ENCODE measurements around the gene SLC13A3.

Gene SLC13A3, protein sequence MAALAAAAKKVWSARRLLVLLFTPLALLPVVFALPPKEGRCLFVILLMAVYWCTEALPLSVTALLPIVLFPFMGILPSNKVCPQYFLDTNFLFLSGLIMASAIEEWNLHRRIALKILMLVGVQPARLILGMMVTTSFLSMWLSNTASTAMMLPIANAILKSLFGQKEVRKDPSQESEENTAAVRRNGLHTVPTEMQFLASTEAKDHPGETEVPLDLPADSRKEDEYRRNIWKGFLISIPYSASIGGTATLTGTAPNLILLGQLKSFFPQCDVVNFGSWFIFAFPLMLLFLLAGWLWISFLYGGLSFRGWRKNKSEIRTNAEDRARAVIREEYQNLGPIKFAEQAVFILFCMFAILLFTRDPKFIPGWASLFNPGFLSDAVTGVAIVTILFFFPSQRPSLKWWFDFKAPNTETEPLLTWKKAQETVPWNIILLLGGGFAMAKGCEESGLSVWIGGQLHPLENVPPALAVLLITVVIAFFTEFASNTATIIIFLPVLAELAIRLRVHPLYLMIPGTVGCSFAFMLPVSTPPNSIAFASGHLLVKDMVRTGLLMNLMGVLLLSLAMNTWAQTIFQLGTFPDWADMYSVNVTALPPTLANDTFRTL

DNA sequence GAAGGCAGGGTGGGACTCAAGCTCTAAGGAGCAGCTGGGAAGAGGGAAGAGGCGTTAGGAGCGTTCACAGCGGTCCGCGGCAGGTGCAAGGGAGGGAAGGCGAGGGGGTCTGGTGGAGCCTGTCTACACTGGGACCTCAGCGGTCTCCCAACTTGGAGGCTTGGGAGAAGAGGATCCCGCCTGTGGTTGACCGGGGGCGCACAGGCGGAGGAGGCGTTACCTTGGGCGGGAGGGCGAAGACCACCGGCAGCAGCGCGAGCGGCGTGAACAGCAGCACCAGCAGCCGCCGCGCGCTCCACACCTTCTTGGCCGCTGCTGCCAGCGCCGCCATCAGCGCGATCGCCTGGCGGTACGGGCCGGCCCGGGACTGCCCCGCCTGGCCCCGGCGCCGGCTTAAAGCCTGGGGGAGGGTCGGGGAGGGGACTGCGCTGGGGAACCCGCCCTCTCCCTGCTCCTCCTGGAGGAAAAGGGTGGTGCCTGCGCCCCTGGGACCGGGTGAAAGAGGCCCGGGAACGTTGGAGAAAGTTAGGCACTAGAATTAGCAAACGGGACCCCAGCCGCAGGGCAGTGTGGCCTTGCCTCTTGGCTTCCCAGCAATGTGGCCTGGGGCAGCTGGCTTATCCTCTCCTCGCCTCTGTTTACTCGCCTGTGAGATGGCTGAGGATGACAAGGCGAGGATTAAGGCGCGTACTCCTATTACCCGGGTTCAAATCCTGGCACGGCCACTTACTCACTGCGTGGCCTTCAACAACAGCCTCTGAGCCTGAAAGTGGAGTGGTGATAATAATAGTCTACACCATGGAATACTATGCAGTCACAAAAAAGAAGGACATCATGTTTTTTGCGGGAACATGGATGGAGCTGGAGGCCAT is at the start of gene SLC13A3:
Gene SLC13A3 (minus strand): TSS at position 369 of the 872 bp plus-strand sequence. CDS start 38 bp downstream, at position 331.
- Histone ChIP-seq H3K4me3 (ENCODE audit: low read depth, low read length, poor library complexity, severe bottlenecking) (no peak within 1 kb of the TSS), H3F3A (ENCODE audit: insufficient read depth, low read length) (no peaks in the 10 kb centered on the region), H3K27ac (ENCODE audit: low read depth, low read length, poor library complexity, severe bottlenecking) (no peak within 1 kb of the TSS), H3K9me3 (ENCODE audit: low read length) (no peaks in the 10 kb centered on the region), H2AFZ (ENCODE audit: low read length) (no peak within 1 kb of the TSS), H3K4me1 (ENCODE audit: insufficient read depth, low read length, severe bottlenecking) (no peaks in the 10 kb centered on the region), H3K79me2 (ENCODE audit: insufficient read depth, low read length) (no peaks in the 10 kb centered on the region), H3K36me3 (ENCODE audit: insufficient read depth, low read length) (no peaks in the 10 kb centered on the region), H3K9ac (ENCODE audit: low read length) (no peak within 1 kb of the TSS), H4K20me1 (ENCODE audit: insufficient read depth, low read length) (no peaks in the 10 kb centered on the region), H3K27me3 (ENCODE audit: insufficient read depth, low read length) (no peaks in the 10 kb centered on the region), H3K9me2 (ENCODE audit: low read depth, low read length) (no peaks in the 10 kb centered on the region), H3K4me2 (ENCODE audit: low read length) (no peak within 1 kb of the TSS)
- no peak for TF ChIP-seq EZH2 (IDR thresholded peaks at IDR 0.05; ENCODE audit: borderline replicate concordance, low read length)
- TF ChIP-seq, protein P1, sequence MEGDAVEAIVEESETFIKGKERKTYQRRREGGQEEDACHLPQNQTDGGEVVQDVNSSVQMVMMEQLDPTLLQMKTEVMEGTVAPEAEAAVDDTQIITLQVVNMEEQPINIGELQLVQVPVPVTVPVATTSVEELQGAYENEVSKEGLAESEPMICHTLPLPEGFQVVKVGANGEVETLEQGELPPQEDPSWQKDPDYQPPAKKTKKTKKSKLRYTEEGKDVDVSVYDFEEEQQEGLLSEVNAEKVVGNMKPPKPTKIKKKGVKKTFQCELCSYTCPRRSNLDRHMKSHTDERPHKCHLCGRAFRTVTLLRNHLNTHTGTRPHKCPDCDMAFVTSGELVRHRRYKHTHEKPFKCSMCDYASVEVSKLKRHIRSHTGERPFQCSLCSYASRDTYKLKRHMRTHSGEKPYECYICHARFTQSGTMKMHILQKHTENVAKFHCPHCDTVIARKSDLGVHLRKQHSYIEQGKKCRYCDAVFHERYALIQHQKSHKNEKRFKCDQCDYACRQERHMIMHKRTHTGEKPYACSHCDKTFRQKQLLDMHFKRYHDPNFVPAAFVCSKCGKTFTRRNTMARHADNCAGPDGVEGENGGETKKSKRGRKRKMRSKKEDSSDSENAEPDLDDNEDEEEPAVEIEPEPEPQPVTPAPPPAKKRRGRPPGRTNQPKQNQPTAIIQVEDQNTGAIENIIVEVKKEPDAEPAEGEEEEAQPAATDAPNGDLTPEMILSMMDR (IDR thresholded peaks at IDR 0.05; ENCODE audit: low read length) = no peak

DNA sequence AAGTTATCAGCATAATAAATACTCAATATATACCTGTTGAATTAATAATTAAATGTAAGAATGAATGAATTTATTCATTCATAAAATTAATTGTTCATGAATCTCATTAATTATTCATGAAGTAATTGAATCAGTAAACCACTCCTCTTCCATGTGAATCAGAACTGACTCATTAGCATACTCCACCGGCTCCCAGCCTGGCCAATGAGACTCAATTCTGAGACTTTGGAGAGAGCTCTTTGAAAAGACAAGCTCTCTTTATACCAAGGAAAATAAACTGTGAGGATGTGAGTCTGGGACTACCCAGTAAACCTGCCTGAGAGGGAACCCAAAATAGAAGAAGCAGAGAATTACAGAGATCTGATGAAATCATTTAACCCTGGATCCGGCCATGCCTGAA is 49.8 kb upstream of the SLC13A3 start:
- TF ChIP-seq, protein P1 (IDR thresholded peaks at IDR 0.05; ENCODE audit: low read length) = no peak
- no peak for TF ChIP-seq EZH2 (IDR thresholded peaks at IDR 0.05; ENCODE audit: borderline replicate concordance, low read length)

DNA sequence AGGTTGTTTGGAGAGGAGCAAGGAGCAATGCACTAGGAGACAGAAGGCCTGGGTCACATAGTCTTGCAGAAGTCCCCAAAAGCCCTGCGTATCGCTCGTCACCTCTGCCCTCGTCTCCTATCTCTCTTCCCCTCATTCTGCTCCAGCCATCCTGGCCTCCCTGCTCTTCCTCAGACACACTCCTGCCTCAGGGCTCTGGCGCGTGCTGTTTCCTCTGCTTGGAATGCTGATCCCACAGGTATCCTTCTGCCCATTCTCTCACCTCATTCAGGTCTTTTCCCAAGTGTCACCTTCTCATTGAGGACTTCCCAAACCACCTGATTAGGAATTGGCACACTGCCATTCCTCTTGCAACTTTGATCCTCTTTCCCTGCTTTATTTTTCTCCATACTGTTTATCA is 49.2 kb upstream of the SLC13A3 start:
- no peak overlapping the region for H3K4me2 ChIP-seq (ENCODE audit: low read length)
- H3K36me3 ChIP-seq (ENCODE audit: insufficient read depth, low read length) = no peaks in the 10 kb centered on the region; the same call in 1 of the 2 replicates
- H3K9me2 ChIP-seq (ENCODE audit: low read depth, low read length) = no peaks in the 10 kb centered on the region
- H3K79me2 ChIP-seq (ENCODE audit: insufficient read depth, low read length) = no peaks in the 10 kb centered on the region
- H3K9me3 ChIP-seq (ENCODE audit: low read length) = no peaks in the 10 kb centered on the region
- no peak overlapping the region for H2AFZ ChIP-seq (ENCODE audit: low read length)
- peaks cover 10% of the 10 kb centered on the region; the same call in 1 of the 2 replicates for H3K27me3 ChIP-seq (ENCODE audit: insufficient read depth, low read length)
- no peaks in the 10 kb centered on the region for H4K20me1 ChIP-seq (ENCODE audit: insufficient read depth, low read length)
- H3K27ac ChIP-seq (ENCODE audit: low read depth, low read length, poor library complexity, severe bottlenecking) = no peak overlapping the region
- no peak overlapping the region for H3K9ac ChIP-seq (ENCODE audit: low read length)
- H3K4me3 ChIP-seq (ENCODE audit: low read depth, low read length, poor library complexity, severe bottlenecking) = no peak overlapping the region
- H3K4me1 ChIP-seq (ENCODE audit: insufficient read depth, low read length, severe bottlenecking) = no peaks in the 10 kb centered on the region
- TF ChIP-seq, protein P1 (IDR thresholded peaks at IDR 0.05; ENCODE audit: low read length) = no peak
- TF ChIP-seq EZH2 (IDR thresholded peaks at IDR 0.05; ENCODE audit: borderline replicate concordance, low read length) = no peak
- H3F3A ChIP-seq (ENCODE audit: insufficient read depth, low read length) = no peaks in the 10 kb centered on the region

More for the DNA sequence above, 49.8 kb upstream of the SLC13A3 start:
- Histone ChIP-seq H3K79me2 (ENCODE audit: insufficient read depth, low read length) (no peaks in the 10 kb centered on the region), H3K36me3 (ENCODE audit: insufficient read depth, low read length) (no peaks in the 10 kb centered on the region; the same call in 1 of the 2 replicates), H2AFZ (ENCODE audit: low read length) (no peak overlapping the region), H3K9me3 (ENCODE audit: low read length) (no peaks in the 10 kb centered on the region), H3K27ac (ENCODE audit: low read depth, low read length, poor library complexity, severe bottlenecking) (no peak overlapping the region), H4K20me1 (ENCODE audit: insufficient read depth, low read length) (no peaks in the 10 kb centered on the region), H3K4me2 (ENCODE audit: low read length) (no peak overlapping the region), H3K9me2 (ENCODE audit: low read depth, low read length) (no peaks in the 10 kb centered on the region), H3F3A (ENCODE audit: insufficient read depth, low read length) (no peaks in the 10 kb centered on the region), H3K9ac (ENCODE audit: low read length) (no peak overlapping the region), H3K4me3 (ENCODE audit: low read depth, low read length, poor library complexity, severe bottlenecking) (no peak overlapping the region), H3K27me3 (ENCODE audit: insufficient read depth, low read length) (peaks cover 10% of the 10 kb centered on the region; the same call in 1 of the 2 replicates), H3K4me1 (ENCODE audit: insufficient read depth, low read length, severe bottlenecking) (no peaks in the 10 kb centered on the region)

All from OCI-LY1 (cell line).